BLaER1 (cell line): ENCODE results near the gene MAP4K2.

Source experiments
- H3K27ac ChIP-seq: shearing (Covaris generic); formaldehyde crosslinking; 2 replicates; pipeline ENCODE4 v1.8.1; 2022
- H3K27me3 ChIP-seq: shearing (Covaris generic); formaldehyde crosslinking; 2 replicates; pipeline ENCODE4 v1.8.1; 2022
- H3K36me3 ChIP-seq: shearing (Covaris generic); formaldehyde crosslinking; 2 replicates; pipeline ENCODE4 v1.8.1; 2022
- H3K4me1 ChIP-seq: shearing (Covaris generic); formaldehyde crosslinking; 2 replicates; pipeline ENCODE4 v1.8.1; 2022
- H3K4me2 ChIP-seq: shearing (Covaris generic); formaldehyde crosslinking; 2 replicates; pipeline ENCODE4 v1.8.1; 2022
- H3K4me3 ChIP-seq: shearing (Covaris generic); formaldehyde crosslinking; 2 replicates; pipeline ENCODE4 v1.8.1; 2022
- H3K9ac ChIP-seq: shearing (Covaris generic); formaldehyde crosslinking; 2 replicates; pipeline ENCODE4 v1.8.1; 2022
- H3K9me3 ChIP-seq: shearing (Covaris generic); formaldehyde crosslinking; 2 replicates; pipeline ENCODE4 v1.8.1; 2022
- H4K20me1 ChIP-seq: shearing (Covaris generic); formaldehyde crosslinking; 2 replicates; pipeline ENCODE4 v1.8.1; 2022
- Cebpa-rat ChIP-seq: shearing (Covaris generic); IDR thresholded peaks from 2 replicates; pipeline ENCODE4 v1.8.1; 2022

MAP4K2 gene

GRCh38 chr11:64786308-64786707 is 16.7 kb downstream of the MAP4K2 start:
- Histone ChIP-seq H3K4me3 (no peak overlapping the region), H3K4me1 (peaks cover 14% of the 10 kb centered on the region), H3K27ac (no peak overlapping the region), H4K20me1 (no peaks in the 10 kb centered on the region), H3K9me3 (no peaks in the 10 kb centered on the region), H3K36me3 (peaks cover 35% of the 10 kb centered on the region), H3K4me2 (no peak overlapping the region), H3K27me3 (no peaks in the 10 kb centered on the region), H3K9ac (0 out of 2 replicates have a peak overlapping the region, but pooled peaks have one; percentile 10)
- TF ChIP-seq Cebpa-rat: no peak

GRCh38 chr11:64784813-64785581 is 18.0 kb downstream of the MAP4K2 start:
- Histone ChIP-seq H3K4me3 (no peak overlapping the region), H3K36me3 (peaks cover 22% of the 10 kb centered on the region), H4K20me1 (no peaks in the 10 kb centered on the region), H3K27me3 (no peaks in the 10 kb centered on the region), H3K9me3 (no peaks in the 10 kb centered on the region), H3K27ac (no peak overlapping the region), H3K9ac (no peak overlapping the region), H3K4me1 (peaks cover 16% of the 10 kb centered on the region), H3K4me2 (no peak overlapping the region)
- TF ChIP-seq Cebpa-rat: no peak

GRCh38 chr11:64778473-64779298 is 24.3 kb downstream of the MAP4K2 start, which contains the start of gene SF1:
SF1 (minus strand) TSS chr11:64778542; CDS start chr11:64778392, 150 bp downstream.
- Histone ChIP-seq H3K36me3 (peaks cover 38% of the 10 kb centered on the region), H3K9me3 (no peaks in the 10 kb centered on the region), H4K20me1 (peaks cover 40% of the 10 kb centered on the region), H3K9ac (peak within 1 kb of the TSS; percentile 100), H3K27ac (peak within 1 kb of the TSS; percentile 100), H3K27me3 (no peaks in the 10 kb centered on the region), H3K4me3 (peak within 1 kb of the TSS; percentile 96), H3K4me2 (peak within 1 kb of the TSS; percentile 100), H3K4me1 (peaks cover 52% of the 10 kb centered on the region)
- TF ChIP-seq Cebpa-rat: no peak

GRCh38 chr11:64778223-64778472 is 24.9 kb downstream of the MAP4K2 start:
- peaks cover 43% of the 10 kb centered on the region for H3K36me3 ChIP-seq
- H3K4me2 ChIP-seq: peak overlapping the region; percentile 29; the same call in 1 of the 2 replicates
- H3K4me3 ChIP-seq: peak overlapping the region; percentile 96
- TF ChIP-seq Cebpa-rat: no peak
- peaks cover 57% of the 10 kb centered on the region for H3K4me1 ChIP-seq
- H3K9ac ChIP-seq: peak overlapping the region; percentile 100
- H3K27me3 ChIP-seq: no peaks in the 10 kb centered on the region
- H3K27ac ChIP-seq: peak overlapping the region; percentile 100
- peaks cover 45% of the 10 kb centered on the region for H4K20me1 ChIP-seq
- no peaks in the 10 kb centered on the region for H3K9me3 ChIP-seq

- H3K4me2 ChIP-seq: peak overlapping the region; percentile 100
- no peaks in the 10 kb centered on the region for H3K27me3 ChIP-seq
- H3K4me1 ChIP-seq: peaks cover 57% of the 10 kb centered on the region
- peaks cover 48% of the 10 kb centered on the region for H3K36me3 ChIP-seq
- H3K4me3 ChIP-seq: peak overlapping the region; percentile 96
- peak overlapping the region; percentile 100 for H3K27ac ChIP-seq
- peak overlapping the region; percentile 100 for H3K9ac ChIP-seq
- no peaks in the 10 kb centered on the region for H3K9me3 ChIP-seq
- TF ChIP-seq Cebpa-rat: no peak
- H4K20me1 ChIP-seq: peaks cover 50% of the 10 kb centered on the region
These were observed 25.4 kb downstream of the MAP4K2 start for GRCh38 chr11:64777449-64778222.

- Histone ChIP-seq H3K27ac (peak overlapping the region; percentile 100), H3K4me3 (peak overlapping the region; percentile 96), H3K4me2 (peak overlapping the region; percentile 100), H3K9ac (peak overlapping the region; percentile 100), H3K9me3 (no peaks in the 10 kb centered on the region), H4K20me1 (peaks cover 58% of the 10 kb centered on the region), H3K27me3 (no peaks in the 10 kb centered on the region), H3K36me3 (peaks cover 56% of the 10 kb centered on the region), H3K4me1 (peaks cover 63% of the 10 kb centered on the region)
- no peak for TF ChIP-seq Cebpa-rat
These were observed 26.1 kb downstream of the MAP4K2 start for GRCh38 chr11:64776875-64777274.

- Histone ChIP-seq H3K4me2 (peak overlapping the region; percentile 100), H3K4me3 (peak overlapping the region; percentile 96), H3K4me1 (peaks cover 67% of the 10 kb centered on the region), H3K36me3 (peaks cover 61% of the 10 kb centered on the region), H3K9me3 (no peaks in the 10 kb centered on the region), H3K27me3 (no peaks in the 10 kb centered on the region), H3K9ac (peak overlapping the region; percentile 100), H4K20me1 (peaks cover 62% of the 10 kb centered on the region), H3K27ac (no peak overlapping the region)
- TF ChIP-seq Cebpa-rat: no peak
These were observed 26.6 kb downstream of the MAP4K2 start for GRCh38 chr11:64776425-64776824.

- peaks cover 85% of the 10 kb centered on the region for H4K20me1 ChIP-seq
- peaks cover 80% of the 10 kb centered on the region for H3K4me1 ChIP-seq
These were observed 28.9 kb downstream of the MAP4K2 start for GRCh38 chr11:64774144-64774543.

GRCh38 chr11:64772303-64773018 is 30.6 kb downstream of the MAP4K2 start:
- Histone ChIP-seq H4K20me1 (peaks cover 100% of the 10 kb centered on the region), H3K27ac (peak overlapping the region; percentile 60), H3K9ac (peak overlapping the region; percentile 61), H3K36me3 (peaks cover 100% of the 10 kb centered on the region), H3K4me3 (peak overlapping the region; percentile 43), H3K9me3 (no peaks in the 10 kb centered on the region), H3K4me2 (peak overlapping the region; percentile 100), H3K27me3 (no peaks in the 10 kb centered on the region), H3K4me1 (peaks cover 97% of the 10 kb centered on the region)
- no peak for TF ChIP-seq Cebpa-rat

More at GRCh38 chr11:64774144-64774543, 28.9 kb downstream of the MAP4K2 start:
- no peaks in the 10 kb centered on the region for H3K27me3 ChIP-seq
- peaks cover 83% of the 10 kb centered on the region for H3K36me3 ChIP-seq
- no peak for TF ChIP-seq Cebpa-rat
- H3K4me2 ChIP-seq: peak overlapping the region; percentile 100
- H3K4me3 ChIP-seq: no peak overlapping the region
- H3K27ac ChIP-seq: no peak overlapping the region
- H3K9ac ChIP-seq: no peak overlapping the region
- no peaks in the 10 kb centered on the region for H3K9me3 ChIP-seq
